Small intestine (tissue), 7 donors: ENCODE data around the gene CASK. TPM values are rescaled to one million over a fixed set of nuclear protein-coding genes. Genes with fewer than 3 reads are reported as not detected.

ENCODE experiments used
- DNase-seq, 2 donors: peaks; one replicate each; pipeline versions ENCODE4 v3.0.0 to v3.0.0-alpha.2; 2013
- FAIRE-seq: peaks from 2 replicates; lab custom pipeline; 2012; peaks lifted over from hg19 to GRCh38; lab: Jason Lieb, UNC
- H3K27ac ChIP-seq, 3 donors: one replicate each; pipeline ENCODE4 v1.5.1; 2013; ENCODE audit warnings: low read length in 2 of 3, mild to moderate bottlenecking in 2 of 3, control low read depth in 1 of 3, inconsistent platforms in 1 of 3, low read depth in 1 of 3, moderate library complexity in 1 of 3
- H3K27me3 ChIP-seq, 3 donors: one replicate each; pipeline ENCODE4 v1.6.1; 2013; ENCODE audit warnings: low read length in 3 of 3, inconsistent platforms in 1 of 3; ENCODE audit not compliant: control insufficient read depth in 3 of 3, insufficient read depth in 3 of 3
- H3K36me3 ChIP-seq, 3 donors: one replicate each; pipeline ENCODE4 v1.6.1; 2013; ENCODE audit warnings: low read length in 3 of 3, inconsistent platforms in 1 of 3, low read depth in 1 of 3, mild to moderate bottlenecking in 1 of 3, moderate library complexity in 1 of 3; ENCODE audit not compliant: control insufficient read depth in 3 of 3, insufficient read depth in 2 of 3
- H3K4me1 ChIP-seq, 3 donors: one replicate each; pipeline ENCODE4 v1.6.1; 2013; ENCODE audit warnings: low read length in 2 of 3, inconsistent platforms in 1 of 3, low read depth in 1 of 3, mild to moderate bottlenecking in 1 of 3, moderate library complexity in 1 of 3; ENCODE audit not compliant: control insufficient read depth in 3 of 3, insufficient read depth in 2 of 3
- H3K4me3 ChIP-seq, 3 donors: one replicate each; pipeline ENCODE4 v1.5.1; 2013; ENCODE audit warnings: low read length in 3 of 3, control low read depth in 1 of 3, inconsistent platforms in 1 of 3, low read depth in 1 of 3, mild to moderate bottlenecking in 1 of 3, moderate library complexity in 1 of 3
- H3K9me3 ChIP-seq, 2 donors: one replicate each; pipeline ENCODE4 v1.6.1; 2013; ENCODE audit warnings: low read depth in 1 of 2, low read length in 1 of 2; ENCODE audit not compliant: control insufficient read depth in 2 of 2, insufficient read depth in 1 of 2
- WGBS, 3 donors: extraction: QIAGEN DNeasy Blood & Tissue Kit; methylation state at CpG; one replicate each; pipeline ENCODE4 v1.1.7; 2013; 5-methylcytosine and 5-hydroxymethylcytosine counted together
- polyA plus RNA-seq, 4 donors: library from polyadenylated mRNA; stranded (reverse) in 3 of 4; unstranded in 1 of 4; fragments of 200-250 nt in 3 of 4; fragments of 120-200 nt in 1 of 4; gene quantifications; one replicate each; pipeline versions ENCODE4 v1.2.1 to v1.2.3, GENCODE V29; 2013
- donor health status: healthy with polysubstance abuse.
- donor health status: control.
- donor health status: control.
- donor health status: Bipolar disorder and iron deficiency.
- donor health status: healthy.

The CASK gene
- polyA plus RNA-seq, 4 donors: 16.5 to 77.8 (median 25.2) TPM

DNA sequence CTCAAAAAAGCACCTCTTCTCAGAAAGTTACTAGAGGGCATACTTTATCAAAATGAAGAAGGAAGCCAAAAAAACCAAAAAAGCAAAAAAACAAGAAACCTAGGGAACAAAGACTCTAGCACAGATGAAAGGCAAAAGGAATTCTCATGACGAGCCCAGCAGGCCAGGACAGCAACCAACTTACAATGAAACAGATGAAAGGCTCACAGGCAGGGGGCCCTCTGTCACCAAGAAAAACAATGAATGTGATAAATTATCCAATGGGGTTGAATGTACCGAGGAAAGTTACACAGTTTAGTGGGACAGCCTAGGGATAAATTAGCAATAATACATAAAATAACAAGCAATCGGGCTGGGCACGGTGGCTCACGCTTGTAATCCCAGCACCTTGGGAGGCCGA, 120.4 kb downstream of the CASK start:
- FAIRE-seq (no peak), DNase-seq (no peak)
- Histone ChIP-seq H3K4me3 (no peak overlapping the region), H3K36me3 (peaks cover 0 to 9% (median 1%) of the 10 kb centered on the region in 3 donors), H3K4me1 (no peaks in the 10 kb centered on the region), H3K27ac (no peak overlapping the region), H3K27me3 (no peaks in the 10 kb centered on the region), H3K9me3 (peaks cover 0 to 16% of the 10 kb centered on the region in 2 donors)
- 79 to 82% (median 81%) methylated on average over 6 of the region's 6 CpGs for WGBS, 3 donors

DNA sequence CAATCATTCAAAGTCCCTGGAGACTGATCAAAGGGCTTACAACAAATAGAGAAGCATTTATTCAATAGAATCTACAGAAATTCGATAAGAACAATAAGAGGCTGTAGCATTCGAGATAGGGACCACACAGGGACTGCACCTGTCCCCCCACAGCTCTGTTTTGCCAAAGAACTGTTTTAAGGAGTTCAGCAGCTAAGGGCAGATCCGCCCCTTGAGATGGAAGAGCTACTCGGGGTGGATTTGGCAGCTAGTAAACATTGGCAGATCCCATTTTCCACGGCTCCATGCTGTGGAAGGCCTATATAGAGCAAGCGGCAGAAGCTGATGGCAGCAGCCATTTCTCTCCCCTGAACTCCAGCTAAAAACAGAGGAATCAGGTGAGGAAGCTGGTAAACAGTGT, 123.7 kb downstream of the CASK start:
- 53 to 76% (median 56%) methylated on average over 6 of the region's 6 CpGs for WGBS, 3 donors
- DNase-seq: no peak
- peaks cover 0 to 9% (median 1%) of the 10 kb centered on the region in 3 donors for H3K36me3 ChIP-seq
- no peak overlapping the region for H3K4me3 ChIP-seq
- no peak overlapping the region for H3K27ac ChIP-seq
- no peak for FAIRE-seq
- H3K9me3 ChIP-seq: peaks cover 0 to 16% of the 10 kb centered on the region in 2 donors
- no peaks in the 10 kb centered on the region for H3K27me3 ChIP-seq
- H3K4me1 ChIP-seq: peaks cover 0 to 2% (median 0%) of the 10 kb centered on the region in 3 donors

DNA sequence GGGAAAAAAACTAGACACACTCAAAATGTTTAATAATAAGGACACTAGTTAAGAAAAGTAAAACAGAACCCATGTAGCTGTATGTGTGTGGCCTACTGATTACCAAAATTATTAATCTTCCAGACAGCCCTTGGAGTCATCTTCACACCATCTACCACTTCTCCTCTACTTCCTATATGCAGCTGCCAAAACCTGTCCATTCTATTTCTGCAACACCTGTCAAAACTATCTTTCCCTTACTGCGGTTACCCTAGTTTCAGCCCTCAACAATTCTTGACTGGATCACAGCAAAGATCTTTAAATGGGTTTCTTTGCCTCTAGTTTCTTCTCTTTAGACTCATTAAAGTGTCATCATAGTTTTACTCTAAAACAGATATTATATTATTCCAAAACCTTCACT, 126.8 kb downstream of the CASK start:
- no peak for DNase-seq
- no peak for FAIRE-seq
- 74 to 75% (median 75%) methylated on average over 1 of the region's 1 CpG for WGBS, 3 donors
- Histone ChIP-seq H3K36me3 (peaks cover 0 to 5% (median 0%) of the 10 kb centered on the region in 3 donors), H3K27me3 (no peaks in the 10 kb centered on the region), H3K4me1 (peaks cover 0 to 2% (median 0%) of the 10 kb centered on the region in 3 donors), H3K4me3 (no peak overlapping the region), H3K9me3 (peaks cover 0 to 10% of the 10 kb centered on the region in 2 donors), H3K27ac (no peak overlapping the region)

DNA sequence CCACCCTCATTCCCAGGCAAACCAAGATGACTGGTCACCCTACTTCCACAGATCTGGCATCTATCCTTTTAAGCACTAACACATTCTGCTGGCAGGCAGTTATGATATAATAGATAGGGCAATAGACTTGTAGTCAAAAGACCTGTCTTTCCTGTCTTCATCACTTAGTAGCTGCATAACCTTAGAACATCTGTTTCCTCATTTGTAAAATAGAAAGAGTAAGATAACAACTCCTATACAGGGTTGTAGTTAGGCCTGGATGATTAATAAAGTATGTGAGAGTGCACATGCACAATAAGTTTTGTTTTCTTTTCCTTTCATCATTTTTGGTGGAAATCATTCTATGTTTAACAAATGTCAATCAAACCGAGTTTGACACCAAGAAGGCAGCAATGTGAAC, 127.3 kb downstream of the CASK start:
- H3K4me3 ChIP-seq: no peak overlapping the region
- no peak overlapping the region for H3K27ac ChIP-seq
- FAIRE-seq (no peak), DNase-seq (no peak)
- H3K36me3 ChIP-seq: peaks cover 0 to 5% (median 0%) of the 10 kb centered on the region in 3 donors
- 30 to 67% (median 60%) methylated on average over 1 of the region's 1 CpG for WGBS, 3 donors
- peaks cover 0 to 4% of the 10 kb centered on the region in 2 donors for H3K9me3 ChIP-seq
- H3K4me1 ChIP-seq: peaks cover 0 to 2% (median 0%) of the 10 kb centered on the region in 3 donors
- no peaks in the 10 kb centered on the region for H3K27me3 ChIP-seq

DNA sequence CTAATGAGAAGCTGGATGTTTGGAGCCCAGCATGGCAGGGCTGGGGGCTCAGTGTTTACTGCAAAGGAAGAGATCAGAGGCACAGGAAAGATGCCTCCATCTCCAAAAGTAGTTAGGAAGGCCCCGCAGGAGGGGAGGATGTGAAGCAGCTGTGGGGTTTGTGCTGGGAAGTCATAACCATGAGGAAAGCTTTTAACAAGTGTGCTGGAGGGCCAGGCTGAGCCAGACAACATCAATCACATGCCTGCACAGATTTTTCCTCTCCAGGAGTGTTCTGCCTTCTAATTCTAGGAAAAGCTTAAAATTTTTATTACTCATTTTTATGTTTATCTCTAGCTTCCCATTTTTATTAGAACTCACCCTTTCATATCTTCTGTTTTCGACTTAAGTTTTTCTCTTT, 134.0 kb downstream of the CASK start:
- FAIRE-seq: no peak
- H3K4me3 ChIP-seq: no peak overlapping the region
- no peak for DNase-seq
- 57 to 83% (median 74%) methylated on average over 2 of the region's 2 CpGs for WGBS, 3 donors
- no peaks in the 10 kb centered on the region for H3K27me3 ChIP-seq
- H3K27ac ChIP-seq: no peak overlapping the region
- no peaks in the 10 kb centered on the region for H3K4me1 ChIP-seq
- H3K36me3 ChIP-seq: peaks cover 0 to 7% (median 0%) of the 10 kb centered on the region in 3 donors
- H3K9me3 ChIP-seq: no peaks in the 10 kb centered on the region

DNA sequence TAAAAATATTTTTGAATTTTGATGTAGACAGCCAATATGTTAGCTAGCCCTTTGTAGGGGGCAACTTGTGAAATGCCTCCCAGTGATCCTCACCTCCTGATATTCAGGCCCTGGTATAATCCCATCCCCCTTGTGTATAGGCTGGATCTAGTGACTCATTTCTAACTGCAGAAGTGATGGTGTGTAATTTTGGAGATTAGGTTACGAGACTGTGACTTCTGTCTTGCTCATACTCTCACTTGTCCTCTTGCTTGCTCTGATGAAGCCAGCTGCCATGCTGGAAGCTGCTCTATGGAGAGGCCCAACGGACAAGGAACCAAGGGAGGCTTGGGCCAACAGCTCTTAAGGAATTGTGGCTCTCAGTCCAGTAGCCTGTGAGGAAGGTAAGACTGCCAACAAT, 137.7 kb downstream of the CASK start:
- 59 to 83% (median 72%) methylated on average over 2 of the region's 2 CpGs for WGBS, 3 donors
- FAIRE-seq: no peak
- Histone ChIP-seq H3K27me3 (no peaks in the 10 kb centered on the region), H3K4me3 (no peak overlapping the region), H3K27ac (no peak overlapping the region), H3K4me1 (no peaks in the 10 kb centered on the region), H3K36me3 (peaks cover 0 to 12% (median 0%) of the 10 kb centered on the region in 3 donors), H3K9me3 (no peaks in the 10 kb centered on the region)
- no peak for DNase-seq

DNA sequence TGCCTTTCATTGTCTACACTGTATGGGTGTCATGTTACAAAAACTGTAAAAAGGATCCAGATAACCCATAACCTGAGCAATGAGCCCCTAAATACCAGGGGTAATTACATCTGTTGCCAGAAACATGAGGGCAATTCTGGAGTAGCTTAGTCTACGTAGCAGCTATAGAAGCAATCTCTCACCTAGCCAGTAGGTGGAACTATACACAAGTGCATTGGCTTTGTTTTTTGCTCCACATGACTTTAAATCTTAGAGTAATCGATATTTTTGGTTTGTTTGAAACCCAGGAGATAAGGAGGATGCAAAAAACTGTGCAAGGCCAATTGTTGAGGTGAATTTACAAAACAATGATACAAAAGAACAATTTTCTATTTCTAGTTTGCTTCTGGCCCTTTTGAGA, 141.9 kb downstream of the CASK start:
- WGBS, 3 donors: 2 to 6% (median 4%) methylated on average over 2 of the region's 2 CpGs
- FAIRE-seq (no peak), DNase-seq (peak; percentile 19 to 44)
- Histone ChIP-seq H3K4me1 (peaks cover 0 to 6% (median 0%) of the 10 kb centered on the region in 3 donors), H3K27ac (no peak overlapping the region), H3K27me3 (no peaks in the 10 kb centered on the region), H3K9me3 (no peaks in the 10 kb centered on the region), H3K36me3 (peaks cover 0 to 13% (median 0%) of the 10 kb centered on the region in 3 donors), H3K4me3 (no peak overlapping the region)

DNA sequence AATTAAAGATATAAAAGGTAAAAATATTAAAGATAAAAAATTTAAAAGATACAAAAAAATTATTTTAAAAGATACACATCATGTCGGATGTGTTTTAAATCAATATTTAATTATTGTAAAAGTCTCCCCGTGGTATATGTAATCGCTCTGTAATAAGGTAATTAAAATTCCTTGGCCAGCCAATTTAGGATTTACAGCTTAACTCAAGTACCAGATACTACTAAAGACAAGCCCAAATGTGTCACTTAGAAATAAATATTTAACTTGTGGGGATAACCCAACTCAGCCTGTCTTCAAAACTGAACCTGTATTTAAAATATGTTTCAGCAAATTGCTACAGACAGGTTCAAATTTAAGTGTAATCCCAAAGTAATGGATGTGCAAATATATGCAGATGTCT, 143.4 kb downstream of the CASK start:
- Histone ChIP-seq H3K27me3 (no peaks in the 10 kb centered on the region), H3K4me3 (no peak overlapping the region), H3K36me3 (peaks cover 0 to 6% (median 0%) of the 10 kb centered on the region in 3 donors), H3K27ac (no peak overlapping the region), H3K4me1 (peaks cover 0 to 6% (median 0%) of the 10 kb centered on the region in 3 donors), H3K9me3 (no peaks in the 10 kb centered on the region)
- FAIRE-seq: peak; percentile 91
- 16 to 53% (median 48%) methylated on average over 3 of the region's 3 CpGs for WGBS, 3 donors
- peak in 1 of 2 donors; percentile 11 for DNase-seq

DNA sequence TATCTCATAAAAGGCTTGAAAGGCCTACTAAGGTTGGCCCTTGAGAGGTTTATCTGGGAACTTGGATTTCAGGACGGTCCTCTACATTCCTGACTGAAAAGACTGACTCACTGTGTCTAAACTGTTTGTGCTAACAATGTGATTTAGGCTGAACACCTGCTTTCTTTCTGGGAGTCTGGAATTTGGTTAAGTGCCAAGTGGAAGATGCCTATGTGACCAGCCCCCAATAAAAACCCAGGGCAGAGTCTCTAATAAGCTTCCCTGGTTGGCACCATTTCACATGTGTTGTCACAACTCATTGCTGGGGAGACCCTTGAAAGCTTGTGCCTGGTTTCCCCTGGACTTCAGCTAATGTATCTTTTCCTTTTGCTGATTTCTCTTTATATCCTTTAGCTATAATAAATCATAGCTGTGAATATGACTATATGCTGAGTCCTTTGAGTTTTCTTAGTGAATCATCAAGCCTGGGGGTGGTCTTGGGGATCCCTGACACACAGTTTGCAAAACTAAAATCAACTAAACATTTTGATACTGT, 144.3 kb downstream of the CASK start:
- Histone ChIP-seq H3K27me3 (no peaks in the 10 kb centered on the region), H3K27ac (no peak overlapping the region), H3K4me1 (peaks cover 0 to 6% (median 0%) of the 10 kb centered on the region in 3 donors), H3K36me3 (peaks cover 0 to 5% (median 0%) of the 10 kb centered on the region in 3 donors), H3K9me3 (no peaks in the 10 kb centered on the region), H3K4me3 (no peak overlapping the region)
- WGBS, 3 donors: 10 to 34% (median 28%) methylated on average over 1 of the region's 1 CpG
- no peak for FAIRE-seq
- peak; percentile 14 to 17 for DNase-seq
